ENCODE measurements around the gene RPUSD1. TPM values are rescaled to one million over a fixed set of nuclear protein-coding genes. Genes with fewer than 3 reads are reported as not detected.

The RPUSD1 gene
- total RNA-seq, 4 donors from 2014 or later: 31.0 to 42.1 (median 37.4) TPM

- no peak for DNase-seq
- H3K4me1 ChIP-seq: peaks cover 0 to 6% (median 0%) of the 10 kb centered on the region in 4 donors
- no peaks in the 10 kb centered on the region for H3K9me3 ChIP-seq
- H3K27ac ChIP-seq: peak overlapping the region; percentile 91 to 96 (median 94)
- peaks cover 0 to 2% of the 10 kb centered on the region in 2 donors for H3K27me3 ChIP-seq
- TF ChIP-seq CTCF (IDR thresholded peaks at IDR 0.05): no peak
- no peak for TF ChIP-seq POLR2A (IDR thresholded peaks at IDR 0.05)
- H3K4me3 ChIP-seq: peak overlapping the region; percentile 59 to 84 (median 82)
- no peaks in the 10 kb centered on the region for H3K36me3 ChIP-seq
Observed at GRCh38 chr16:808085-808386, 19.9 kb upstream of the RPUSD1 start.

GRCh38 chr16:807347-808084 is 19.3 kb upstream of the RPUSD1 start:
- TF ChIP-seq POLR2A (IDR thresholded peaks at IDR 0.05): peak; percentile 82
- no peak for TF ChIP-seq CTCF (IDR thresholded peaks at IDR 0.05)
- Histone ChIP-seq H3K9me3 (no peaks in the 10 kb centered on the region), H3K4me3 (peak overlapping the region; percentile 59 to 84 (median 82)), H3K27ac (peak overlapping the region; percentile 91 to 96 (median 94)), H3K4me1 (peaks cover 0 to 6% (median 0%) of the 10 kb centered on the region in 4 donors), H3K27me3 (no peaks in the 10 kb centered on the region), H3K36me3 (no peaks in the 10 kb centered on the region)
- peak; percentile 91 to 97 (median 94) for DNase-seq

GRCh38 chr16:805474-805873 is 17.3 kb upstream of the RPUSD1 start:
- H3K9me3 ChIP-seq: no peaks in the 10 kb centered on the region
- H3K4me1 ChIP-seq: peaks cover 0 to 6% (median 0%) of the 10 kb centered on the region in 4 donors
- TF ChIP-seq POLR2A (IDR thresholded peaks at IDR 0.05) (no peak), CTCF (IDR thresholded peaks at IDR 0.05) (no peak)
- no peak for DNase-seq
- H3K4me3 ChIP-seq: no peak overlapping the region
- H3K27me3 ChIP-seq: peaks cover 0 to 13% of the 10 kb centered on the region in 2 donors
- no peak overlapping the region for H3K27ac ChIP-seq
- H3K36me3 ChIP-seq: no peaks in the 10 kb centered on the region

- peaks cover 0 to 21% of the 10 kb centered on the region in 2 donors for H3K27me3 ChIP-seq
- no peaks in the 10 kb centered on the region for H3K9me3 ChIP-seq
- H3K36me3 ChIP-seq: no peaks in the 10 kb centered on the region
- no peak for TF ChIP-seq POLR2A (IDR thresholded peaks at IDR 0.05)
- TF ChIP-seq CTCF (IDR thresholded peaks at IDR 0.05): no peak
- H3K27ac ChIP-seq: no peak overlapping the region
- no peak for DNase-seq
- H3K4me3 ChIP-seq: no peak overlapping the region
- H3K4me1 ChIP-seq: peaks cover 0 to 6% (median 2%) of the 10 kb centered on the region in 4 donors
Observed at GRCh38 chr16:804193-805048, 16.2 kb upstream of the RPUSD1 start.

- Histone ChIP-seq H3K9me3 (no peaks in the 10 kb centered on the region), H3K4me3 (no peak overlapping the region), H3K27ac (no peak overlapping the region), H3K4me1 (peaks cover 0 to 6% (median 2%) of the 10 kb centered on the region in 4 donors), H3K36me3 (no peaks in the 10 kb centered on the region), H3K27me3 (peaks cover 0 to 21% of the 10 kb centered on the region in 2 donors)
- no peak for TF ChIP-seq POLR2A (IDR thresholded peaks at IDR 0.05)
- DNase-seq: no peak
Observed at GRCh38 chr16:803754-804080, 15.5 kb upstream of the RPUSD1 start.

Measured in Peyer's patch (tissue), 4 donors.